ENCODE results near the gene CLTA.

DNA sequence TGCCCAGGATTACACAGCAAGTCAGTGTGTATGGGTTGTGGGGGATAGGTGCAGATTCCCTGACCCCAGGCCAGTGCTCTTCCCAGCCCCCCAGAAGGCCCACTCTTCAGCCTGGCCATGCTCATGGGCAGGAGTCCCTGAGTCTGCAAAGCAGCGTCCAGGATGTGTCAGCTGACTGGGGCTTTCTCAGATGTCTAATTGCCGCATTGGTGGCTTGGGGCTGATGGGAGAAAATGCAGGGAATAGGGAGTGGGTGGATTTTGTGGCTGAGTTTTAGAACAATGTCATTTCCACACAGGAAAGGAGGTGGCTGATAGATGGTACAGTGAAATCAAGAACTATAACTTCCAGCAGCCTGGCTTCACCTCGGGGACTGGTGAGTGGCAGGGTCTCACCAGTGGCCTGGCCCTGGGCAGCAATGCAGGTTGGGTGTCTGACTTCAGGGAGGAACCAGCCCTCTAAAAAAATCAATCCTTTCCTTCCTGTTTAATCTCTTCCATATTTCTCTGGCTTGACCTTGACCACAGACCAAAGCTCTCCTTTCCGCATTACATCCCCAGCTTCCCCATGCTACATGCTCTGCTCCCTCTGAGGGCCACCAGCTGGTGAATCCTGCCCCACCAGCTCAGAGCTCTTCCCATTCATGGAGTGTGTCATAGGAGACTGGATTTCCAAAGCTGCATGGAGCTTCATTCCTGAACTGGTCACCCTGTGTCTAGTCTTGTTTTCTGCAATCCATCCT lies 40.0 kb upstream of the CLTA start:
- no peak for TF ChIP-seq POLR2A (IDR thresholded peaks at IDR 0.05; ENCODE audit: low read length)
- TF ChIP-seq GATA1 (IDR thresholded peaks at IDR 0.05; ENCODE audit: low read depth, low read length): no peak

All from erythroblast (primary cell).